ENCODE data around the gene SH3RF3.

The SH3RF3 gene

DNA sequence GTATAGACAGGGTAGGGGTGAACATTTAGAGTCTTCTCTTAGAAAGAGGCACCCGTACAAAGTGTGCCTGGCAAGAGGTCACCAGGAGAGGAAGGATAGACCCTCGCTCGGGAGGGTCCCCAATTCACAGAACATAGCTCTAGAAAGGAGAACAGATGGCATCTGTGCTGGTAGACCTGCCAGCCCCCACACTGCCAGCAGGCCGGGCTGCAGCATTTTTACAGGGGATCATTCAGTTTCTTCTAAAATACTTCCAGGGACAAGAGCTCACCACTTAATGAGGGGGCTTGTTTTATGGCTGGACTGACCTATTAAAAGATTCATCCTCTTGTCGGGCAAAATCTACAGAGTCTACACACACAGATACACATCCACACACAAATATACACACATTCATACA is 334.9 kb downstream of the SH3RF3 start:
- no peak for TF ChIP-seq SIN3A (IDR thresholded peaks at IDR 0.05; ENCODE audit: borderline replicate concordance, insufficient read depth, low read length)
- TF ChIP-seq TAF1 (IDR thresholded peaks at IDR 0.05; ENCODE audit: borderline replicate concordance, insufficient read depth, low read length), result no peak
- TF ChIP-seq POLR2AphosphoS5 (IDR thresholded peaks at IDR 0.05; ENCODE audit: low read depth, low read length), result no peak
- TF ChIP-seq, protein P1, sequence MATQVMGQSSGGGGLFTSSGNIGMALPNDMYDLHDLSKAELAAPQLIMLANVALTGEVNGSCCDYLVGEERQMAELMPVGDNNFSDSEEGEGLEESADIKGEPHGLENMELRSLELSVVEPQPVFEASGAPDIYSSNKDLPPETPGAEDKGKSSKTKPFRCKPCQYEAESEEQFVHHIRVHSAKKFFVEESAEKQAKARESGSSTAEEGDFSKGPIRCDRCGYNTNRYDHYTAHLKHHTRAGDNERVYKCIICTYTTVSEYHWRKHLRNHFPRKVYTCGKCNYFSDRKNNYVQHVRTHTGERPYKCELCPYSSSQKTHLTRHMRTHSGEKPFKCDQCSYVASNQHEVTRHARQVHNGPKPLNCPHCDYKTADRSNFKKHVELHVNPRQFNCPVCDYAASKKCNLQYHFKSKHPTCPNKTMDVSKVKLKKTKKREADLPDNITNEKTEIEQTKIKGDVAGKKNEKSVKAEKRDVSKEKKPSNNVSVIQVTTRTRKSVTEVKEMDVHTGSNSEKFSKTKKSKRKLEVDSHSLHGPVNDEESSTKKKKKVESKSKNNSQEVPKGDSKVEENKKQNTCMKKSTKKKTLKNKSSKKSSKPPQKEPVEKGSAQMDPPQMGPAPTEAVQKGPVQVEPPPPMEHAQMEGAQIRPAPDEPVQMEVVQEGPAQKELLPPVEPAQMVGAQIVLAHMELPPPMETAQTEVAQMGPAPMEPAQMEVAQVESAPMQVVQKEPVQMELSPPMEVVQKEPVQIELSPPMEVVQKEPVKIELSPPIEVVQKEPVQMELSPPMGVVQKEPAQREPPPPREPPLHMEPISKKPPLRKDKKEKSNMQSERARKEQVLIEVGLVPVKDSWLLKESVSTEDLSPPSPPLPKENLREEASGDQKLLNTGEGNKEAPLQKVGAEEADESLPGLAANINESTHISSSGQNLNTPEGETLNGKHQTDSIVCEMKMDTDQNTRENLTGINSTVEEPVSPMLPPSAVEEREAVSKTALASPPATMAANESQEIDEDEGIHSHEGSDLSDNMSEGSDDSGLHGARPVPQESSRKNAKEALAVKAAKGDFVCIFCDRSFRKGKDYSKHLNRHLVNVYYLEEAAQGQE (IDR thresholded peaks at IDR 0.05; ENCODE audit: insufficient read depth in 1 of 2, low read depth in 2 of 2, low read length in 2 of 2), result no peak
- no peak for TF ChIP-seq FOXP2 (optimal IDR thresholded peaks at IDR 0.05; ENCODE audit: borderline replicate concordance, extremely low read depth, extremely low read length, insufficient read depth)

DNA sequence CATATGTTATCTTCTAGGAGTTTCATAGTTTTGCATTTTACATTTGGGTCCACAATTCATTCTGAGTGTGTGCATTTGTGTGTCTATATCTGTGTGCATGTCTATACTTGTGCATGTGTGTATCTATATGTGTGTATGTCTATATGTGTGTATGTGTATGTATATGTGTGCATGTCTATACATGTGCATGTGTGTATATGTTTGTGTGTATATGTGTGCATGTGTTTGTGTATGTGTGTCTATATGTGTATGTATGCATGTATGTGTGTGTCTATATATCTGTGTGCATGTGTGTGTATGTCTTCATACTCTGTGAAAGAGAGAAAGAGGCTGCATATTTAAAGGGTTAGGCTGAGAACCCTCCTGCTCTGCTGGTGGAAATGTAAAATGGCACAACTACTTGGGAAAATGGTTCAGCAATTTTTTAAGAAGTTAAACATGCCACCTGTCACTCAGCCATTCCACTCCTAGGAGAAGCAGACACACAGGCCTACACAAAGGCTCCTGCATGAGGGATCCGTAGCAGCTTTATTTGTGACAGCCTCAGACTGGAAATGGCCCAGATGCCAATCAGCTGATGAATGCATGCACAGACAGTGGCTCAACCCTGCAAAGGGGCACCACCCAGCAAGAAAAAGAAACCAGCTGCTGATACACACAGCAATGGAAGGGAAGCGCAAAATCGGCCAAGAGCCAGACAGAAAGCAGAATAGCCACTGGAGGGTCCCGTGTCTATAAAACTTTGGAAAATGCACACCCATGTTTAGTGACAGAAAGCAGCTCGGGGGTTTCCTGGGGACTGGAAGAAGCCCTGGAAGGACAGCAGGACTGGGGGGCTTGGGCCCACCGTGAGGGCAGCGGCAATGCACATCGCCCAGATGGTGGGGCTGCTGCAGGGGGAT is 337.9 kb downstream of the SH3RF3 start:
- no peak for TF ChIP-seq POLR2AphosphoS5 (IDR thresholded peaks at IDR 0.05; ENCODE audit: low read depth, low read length)
- TF ChIP-seq, protein P1 (IDR thresholded peaks at IDR 0.05; ENCODE audit: insufficient read depth in 1 of 2, low read depth in 2 of 2, low read length in 2 of 2), result no peak
- no peak for TF ChIP-seq SIN3A (IDR thresholded peaks at IDR 0.05; ENCODE audit: borderline replicate concordance, insufficient read depth, low read length)
- TF ChIP-seq FOXP2 (optimal IDR thresholded peaks at IDR 0.05; ENCODE audit: borderline replicate concordance, extremely low read depth, extremely low read length, insufficient read depth), result no peak
- TF ChIP-seq TAF1 (IDR thresholded peaks at IDR 0.05; ENCODE audit: borderline replicate concordance, insufficient read depth, low read length), result no peak

GRCh38 chr2:109467701-109468100 is 338.7 kb downstream of the SH3RF3 start:
- TF ChIP-seq, protein P1 (IDR thresholded peaks at IDR 0.05; ENCODE audit: insufficient read depth in 1 of 2, low read depth in 2 of 2, low read length in 2 of 2), result no peak
- no peak for TF ChIP-seq FOXP2 (optimal IDR thresholded peaks at IDR 0.05; ENCODE audit: borderline replicate concordance, extremely low read depth, extremely low read length, insufficient read depth)
- no peak for TF ChIP-seq SIN3A (IDR thresholded peaks at IDR 0.05; ENCODE audit: borderline replicate concordance, insufficient read depth, low read length)
- no peak for TF ChIP-seq TAF1 (IDR thresholded peaks at IDR 0.05; ENCODE audit: borderline replicate concordance, insufficient read depth, low read length)
- TF ChIP-seq POLR2AphosphoS5 (IDR thresholded peaks at IDR 0.05; ENCODE audit: low read depth, low read length), result no peak

GRCh38 chr2:109468893-109469292 is 339.9 kb downstream of the SH3RF3 start:
- TF ChIP-seq TAF1 (IDR thresholded peaks at IDR 0.05; ENCODE audit: borderline replicate concordance, insufficient read depth, low read length) (no peak), FOXP2 (optimal IDR thresholded peaks at IDR 0.05; ENCODE audit: borderline replicate concordance, extremely low read depth, extremely low read length, insufficient read depth) (no peak), SIN3A (IDR thresholded peaks at IDR 0.05; ENCODE audit: borderline replicate concordance, insufficient read depth, low read length) (no peak), POLR2AphosphoS5 (IDR thresholded peaks at IDR 0.05; ENCODE audit: low read depth, low read length) (no peak)
- TF ChIP-seq, protein P1 (IDR thresholded peaks at IDR 0.05; ENCODE audit: insufficient read depth in 1 of 2, low read depth in 2 of 2, low read length in 2 of 2), result no peak
